ENCODE results near the gene LPP.
"Not testable (repeated sequence)": the region's sequence is repeated elsewhere in the genome, so short reads cannot be mapped to it uniquely, and the experiment has no call there.

The LPP gene

GRCh38 chr3:188685789-188686188, 531.8 kb downstream of the LPP start:
- no peak for DNase-seq (ENCODE audit: low read depth)

GRCh38 chr3:188686324-188686723, 532.4 kb downstream of the LPP start:
- no peak for DNase-seq (ENCODE audit: low read depth)

DNA sequence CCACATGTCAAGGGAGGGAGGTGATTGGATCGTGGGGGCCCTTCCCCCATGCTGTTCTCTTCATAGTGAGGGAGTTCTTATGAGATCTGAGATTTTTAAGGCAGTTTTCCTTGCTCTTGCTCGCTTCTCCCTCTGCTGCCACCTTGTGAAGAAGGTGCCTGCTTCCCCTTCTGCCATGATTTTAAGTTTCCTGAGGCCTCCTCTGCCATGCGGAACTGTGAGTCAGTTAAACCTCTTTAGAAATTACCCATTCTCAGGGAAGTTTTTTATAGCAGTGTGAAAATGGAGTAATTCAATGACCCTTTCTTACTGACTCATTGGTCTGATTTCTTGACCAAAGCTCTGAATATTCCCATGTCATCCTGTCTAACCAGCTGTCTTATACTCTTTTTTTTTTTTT, 533.4 kb downstream of the LPP start:
- no peak for DNase-seq (ENCODE audit: low read depth)

DNA sequence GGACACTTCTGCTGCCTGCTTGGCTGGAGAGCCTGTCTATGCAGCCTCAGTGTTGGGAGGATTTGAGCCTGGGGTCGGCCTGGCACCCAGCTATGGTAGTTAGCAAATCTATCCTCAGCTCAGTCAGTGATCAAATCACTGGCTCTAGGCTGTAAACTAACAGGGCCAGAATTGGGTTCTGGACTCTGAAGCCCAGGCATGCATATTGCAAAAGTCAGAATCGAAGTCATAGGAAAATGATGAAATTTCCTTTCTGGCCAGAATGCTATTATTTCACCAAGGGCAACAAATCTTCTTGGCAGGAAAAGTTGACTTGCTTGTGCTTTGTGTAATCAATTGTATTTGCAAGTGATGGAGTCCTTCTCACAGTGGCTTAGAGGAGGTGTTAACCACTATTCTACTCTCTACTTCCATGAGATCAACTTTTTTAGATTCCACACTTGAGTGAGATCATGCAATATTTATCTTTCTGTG, 535.2 kb downstream of the LPP start:
- DNase-seq (ENCODE audit: low read depth), result no peak

DNA sequence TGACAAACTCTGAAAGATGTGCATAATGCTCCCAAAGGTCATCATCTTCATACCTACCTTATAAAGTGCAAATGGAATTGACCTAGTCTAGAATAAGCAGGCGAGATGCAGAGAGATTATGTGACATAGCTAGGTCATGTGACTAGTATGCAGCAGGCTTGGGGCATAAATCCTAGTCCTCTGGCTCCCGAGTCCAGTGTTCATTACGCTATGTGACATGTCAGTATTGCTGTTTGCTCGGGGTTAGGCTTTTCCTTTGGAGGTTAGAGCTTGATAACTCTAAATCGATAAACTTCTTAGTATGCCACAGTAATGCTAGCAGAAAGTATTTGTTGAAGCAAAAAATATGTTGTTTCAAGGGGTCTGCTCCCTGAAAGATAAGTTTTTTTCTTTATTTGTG, 536.1 kb downstream of the LPP start:
- DNase-seq (ENCODE audit: low read depth), result no peak

- no peak for DNase-seq (ENCODE audit: low read depth)
These were observed 537.0 kb downstream of the LPP start for GRCh38 chr3:188691004-188691403.

DNA sequence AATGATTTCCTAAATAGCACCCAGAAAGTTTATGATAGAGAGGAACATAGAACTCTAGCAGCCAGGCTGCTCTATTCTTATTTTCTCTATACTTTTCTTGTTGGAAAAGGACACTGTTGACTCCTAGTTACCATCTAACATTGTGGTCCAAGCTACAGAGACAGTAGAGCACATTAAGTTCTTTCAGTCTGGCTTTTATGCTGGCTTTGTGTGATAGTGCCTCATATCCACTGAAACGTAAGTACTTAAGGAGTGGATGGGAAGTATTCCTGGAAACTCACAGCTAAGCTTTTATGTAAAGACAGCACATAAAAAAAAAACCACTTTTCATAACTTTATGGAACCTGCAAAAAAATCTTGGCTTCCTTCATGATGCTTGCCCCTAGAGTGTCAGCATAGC, 537.7 kb downstream of the LPP start:
- no peak for DNase-seq (ENCODE audit: low read depth)

GRCh38 chr3:188692700-188693099, 538.7 kb downstream of the LPP start:
- no peak for DNase-seq (ENCODE audit: low read depth)

GRCh38 chr3:188693435-188693834, 539.5 kb downstream of the LPP start:
- DNase-seq (ENCODE audit: low read depth), result no peak

- DNase-seq (ENCODE audit: low read depth), result no peak
These were observed 541.3 kb downstream of the LPP start for GRCh38 chr3:188695241-188695640.

DNA sequence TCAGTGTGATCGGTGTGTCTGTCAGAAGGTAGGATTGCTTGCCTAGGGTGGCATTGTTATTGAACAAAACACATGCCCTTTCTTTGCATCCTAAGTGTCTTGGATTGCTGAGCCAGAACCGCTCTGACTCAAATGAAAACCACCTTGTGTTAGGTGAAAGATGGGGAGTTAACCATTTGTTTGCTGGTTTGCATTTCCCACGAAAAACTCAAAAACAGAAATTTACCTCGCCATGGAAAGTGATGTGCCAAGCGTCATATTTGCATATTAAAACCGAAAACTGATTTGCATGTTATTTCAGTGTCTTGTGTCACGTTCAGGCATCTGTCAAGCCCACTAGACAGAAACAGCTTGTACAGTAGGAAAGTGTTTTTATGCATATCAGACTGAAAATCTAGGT, 543.2 kb downstream of the LPP start:
- no peak for DNase-seq (ENCODE audit: low read depth)

DNA sequence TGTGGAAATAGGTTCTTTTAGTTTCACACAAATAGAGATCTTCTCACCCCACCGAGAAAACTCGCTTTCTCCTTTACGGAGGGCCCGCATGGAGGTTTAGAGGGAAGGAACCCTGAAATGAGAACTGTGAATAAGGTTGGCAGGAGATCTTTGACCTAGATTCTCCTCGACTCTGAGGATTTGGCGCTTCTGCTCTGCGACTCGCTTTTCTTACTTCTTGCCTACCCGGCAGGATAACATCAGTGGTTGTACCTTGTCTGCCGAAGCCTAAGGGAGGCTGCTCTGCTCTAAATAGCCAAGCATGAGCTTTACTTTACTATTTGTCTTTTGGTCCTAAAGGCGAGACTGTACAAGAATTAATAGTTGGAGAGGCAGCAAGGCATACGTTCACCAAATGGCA, 544.5 kb downstream of the LPP start:
- no peak for DNase-seq (ENCODE audit: low read depth)

DNA sequence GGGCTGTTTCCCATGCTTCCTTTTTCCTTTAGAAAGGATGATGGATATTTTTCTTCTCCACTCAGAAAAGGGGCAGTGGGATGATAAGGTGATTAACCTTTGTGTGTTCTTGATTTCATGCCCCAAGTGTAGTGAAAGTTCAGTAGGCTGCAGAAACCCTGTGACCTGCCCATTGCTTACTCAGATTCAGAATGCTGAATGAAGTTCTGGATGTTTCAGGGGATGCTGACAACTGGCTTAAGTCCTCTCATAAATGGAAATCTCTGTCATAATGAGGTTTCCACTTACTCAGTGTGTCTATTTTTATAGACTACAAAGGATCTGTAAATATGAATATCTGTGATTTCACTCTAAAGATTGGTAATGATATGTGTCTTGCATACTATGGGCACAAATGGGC, 546.5 kb downstream of the LPP start:
- DNase-seq (ENCODE audit: low read depth), result no peak

DNA sequence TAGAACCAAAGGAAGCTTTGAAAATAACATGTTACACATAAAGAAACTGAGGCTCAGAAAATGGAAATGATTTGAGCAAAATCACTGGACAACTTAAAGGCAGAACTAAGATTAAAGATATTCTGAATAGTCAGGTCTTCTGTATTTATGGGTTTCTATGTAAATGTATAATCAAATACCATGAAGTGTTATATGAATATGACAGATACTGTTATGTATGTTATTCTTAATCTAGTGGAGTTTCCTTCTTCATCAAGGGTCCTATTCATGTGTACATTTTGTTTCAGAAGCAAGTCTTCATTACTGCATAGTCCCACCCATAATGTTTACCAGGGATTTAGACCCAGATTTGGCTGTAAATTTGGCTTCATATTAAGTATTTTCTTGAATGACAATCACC, 547.0 kb downstream of the LPP start:
- no peak for DNase-seq (ENCODE audit: low read depth)

GRCh38 chr3:188701485-188701969, 547.6 kb downstream of the LPP start:
- no peak for DNase-seq (ENCODE audit: low read depth)

DNA sequence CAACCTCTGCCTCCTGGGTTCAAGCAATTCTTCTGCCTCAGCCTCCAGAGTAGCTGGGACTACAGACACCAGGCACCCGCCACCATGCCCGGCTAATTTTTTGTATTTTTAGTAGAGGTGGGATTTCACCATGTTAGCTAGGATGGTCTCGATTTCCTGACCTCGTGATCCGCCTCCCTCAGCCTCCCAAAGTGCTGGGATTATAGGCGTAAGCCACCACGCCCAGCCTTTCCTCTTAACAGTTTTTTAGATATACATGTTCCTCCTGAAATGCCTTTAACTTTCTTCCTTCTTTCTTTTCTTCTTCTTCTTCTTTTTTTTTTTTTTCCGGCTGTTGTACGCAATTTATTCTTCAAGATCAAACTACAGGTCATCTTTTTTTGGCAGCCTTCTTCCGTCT, 548.1 kb downstream of the LPP start:
- not testable (repeated sequence) for DNase-seq (ENCODE audit: low read depth)

DNA sequence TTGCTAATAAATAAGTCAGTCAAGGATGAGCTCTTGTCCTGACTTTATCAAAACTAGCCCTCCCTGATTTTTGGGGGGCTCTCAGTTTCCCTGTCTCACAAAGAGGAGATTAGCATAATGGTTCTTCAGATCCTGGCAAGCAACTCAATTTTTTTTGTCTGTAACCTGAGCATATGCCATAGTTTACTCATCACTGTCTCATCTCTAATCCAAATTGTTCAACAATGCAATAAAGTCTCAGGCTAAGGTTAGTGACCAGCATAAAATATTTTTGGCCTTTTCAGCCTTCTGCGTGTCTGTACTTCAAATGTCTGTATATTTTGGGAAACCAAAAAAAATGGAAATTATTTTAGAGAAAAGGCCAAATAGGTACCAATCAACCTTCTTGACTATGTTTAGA, 552.2 kb downstream of the LPP start:
- DNase-seq (ENCODE audit: low read depth), result no peak

DNA sequence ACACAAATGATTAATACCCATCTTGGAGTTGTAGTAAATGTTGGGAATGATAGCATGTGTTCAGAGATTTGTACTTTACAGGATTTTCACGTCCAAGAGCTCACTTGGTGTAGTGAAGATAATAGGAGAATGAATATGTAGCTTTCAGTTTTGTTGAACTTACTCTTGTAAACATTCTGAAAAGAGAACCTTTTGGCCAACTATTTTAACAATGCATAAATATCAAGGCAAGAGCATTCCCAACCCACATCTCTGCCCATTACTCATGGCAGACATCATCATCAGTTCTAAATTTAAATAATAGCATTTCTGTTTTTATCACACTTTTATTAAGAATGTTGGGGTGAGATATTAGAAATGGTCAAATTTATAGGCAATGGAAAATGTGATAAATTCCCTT, 552.6 kb downstream of the LPP start:
- no peak for DNase-seq (ENCODE audit: low read depth)

GRCh38 chr3:188707381-188708288, 553.7 kb downstream of the LPP start:
- DNase-seq (ENCODE audit: low read depth), result no peak

- DNase-seq (ENCODE audit: low read depth), result no peak
These were observed 557.9 kb downstream of the LPP start for GRCh38 chr3:188711881-188712247.

- DNase-seq (ENCODE audit: low read depth), result no peak
These were observed 558.4 kb downstream of the LPP start for GRCh38 chr3:188712248-188712924.

DNA sequence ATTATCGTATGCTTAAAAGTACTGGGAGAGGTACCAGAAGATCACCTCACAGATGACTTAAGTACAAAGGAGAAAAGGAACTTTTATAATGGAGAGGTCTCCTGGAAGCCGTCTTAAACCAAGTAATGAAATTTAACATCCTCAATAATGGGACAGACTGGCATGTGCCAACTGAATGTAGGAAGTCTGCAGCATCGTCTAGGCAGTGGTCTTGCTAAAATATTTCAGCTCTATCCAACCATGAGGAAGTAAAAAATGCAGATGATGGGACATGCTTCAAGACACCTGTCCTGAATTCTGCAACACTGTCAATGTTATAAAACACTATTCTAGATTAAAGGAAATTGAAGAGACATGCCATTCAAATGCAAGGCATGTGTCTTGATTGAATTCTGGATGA, 559.0 kb downstream of the LPP start:
- no peak for DNase-seq (ENCODE audit: low read depth)

- no peak for DNase-seq (ENCODE audit: low read depth)
These were observed 565.6 kb downstream of the LPP start for GRCh38 chr3:188719545-188719944.

Measured in activated gamma-delta T cell treated with anti-CD3 and anti-CD28 coated beads, Interleukin-2, amount 50 U/mL, for 16 hours (primary cell).